Activated T-helper 1 cell treated with anti-CD3 and anti-CD28 coated beads, Interleukin-12 subunit alpha, Interleukin-12 subunit beta, Interleukin-2, Interleukin-4 antibody, amounts not matched to agents 30 ng/mL and 10 ng/mL and 1 ng/mL, durations not matched to agents 14 hours and 24 hours and 36 hours (primary cell): Measurements from ENCODE around the gene PSMG4. TPM values are rescaled to one million over a fixed set of nuclear protein-coding genes. Genes with fewer than 3 reads are reported as not detected.

Source experiments
- DNase-seq: peaks from one replicate; pipeline ENCODE4 v3.0.0; 2021; ENCODE audit warnings: low spot score
- H3K27ac Mint-ChIP-seq: one replicate; pipeline ENCODE4 v1.8.0; 2021; ENCODE audit warnings: mild to moderate bottlenecking, mixed read lengths
- H3K27me3 Mint-ChIP-seq: one replicate; pipeline ENCODE4 v1.8.0; 2022; ENCODE audit warnings: mild to moderate bottlenecking, moderate library complexity, mixed read lengths; ENCODE audit not compliant: insufficient read depth
- H3K36me3 Mint-ChIP-seq: one replicate; pipeline ENCODE4 v1.8.0; 2021; ENCODE audit warnings: low read depth, mixed read lengths
- H3K4me1 Mint-ChIP-seq: one replicate; pipeline ENCODE4 v1.8.0; 2021; ENCODE audit warnings: low read depth, mixed read lengths
- H3K4me3 Mint-ChIP-seq: one replicate; pipeline ENCODE4 v1.8.0; 2021; ENCODE audit warnings: mild to moderate bottlenecking, moderate library complexity, mixed read lengths
- H3K9me3 Mint-ChIP-seq: one replicate; pipeline ENCODE4 v1.8.0; 2021; ENCODE audit warnings: mixed read lengths
- intact Hi-C: fragments of 100-400 bp; cut with micrococcal nuclease; formaldehyde crosslinking; loops from one replicate; pipeline ENCODE4 v1.15.1; 2024
- total RNA-seq: library from RNA; stranded (reverse); gene quantifications from 2 replicates; pipeline ENCODE4 v1.2.3, GENCODE V29; 2022

The PSMG4 gene
- total RNA-seq, 1 donor from 2014 or later: 32.1 TPM

DNA sequence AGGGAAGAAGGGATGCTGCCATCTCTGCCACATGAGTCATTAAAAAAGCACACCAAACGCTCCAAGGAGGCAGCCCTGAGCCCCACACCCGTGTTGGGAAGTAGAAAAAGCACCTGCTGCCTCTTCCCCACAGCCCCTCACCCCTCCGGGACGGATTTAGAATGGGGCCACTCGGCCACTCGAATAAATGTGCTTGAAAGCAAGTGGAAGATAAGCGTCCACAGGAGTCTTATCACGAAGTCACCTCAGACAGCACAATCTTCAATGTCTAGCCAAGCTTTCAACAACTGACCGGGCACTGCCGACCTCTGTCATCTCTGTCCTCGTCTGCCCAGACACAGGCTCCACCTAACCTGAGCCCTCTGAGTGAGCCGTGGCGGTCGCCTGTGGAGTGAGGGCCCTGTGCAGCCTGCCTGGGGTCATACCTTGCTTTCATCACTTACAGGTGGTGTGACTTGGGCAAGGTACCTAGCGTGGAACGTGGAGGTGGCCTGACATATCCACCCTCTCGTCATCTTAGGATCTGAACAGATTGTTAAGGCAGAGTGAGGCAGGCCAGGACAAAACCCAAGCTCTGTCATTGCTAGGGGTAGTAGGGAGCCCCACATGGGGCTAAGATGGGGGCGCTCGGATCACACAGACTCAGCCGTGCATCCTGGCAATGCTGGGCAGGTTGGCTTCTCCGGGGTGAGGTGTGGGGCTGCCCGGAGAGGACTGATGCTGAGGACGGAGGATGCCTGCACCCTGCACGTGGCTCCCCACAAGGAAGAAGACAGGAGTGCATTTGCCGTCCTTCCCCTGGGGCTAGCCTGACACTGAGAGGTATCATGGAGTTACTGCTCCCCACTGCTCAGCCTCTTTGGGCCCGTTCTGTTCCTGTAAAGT is 34.8 kb downstream of the PSMG4 start:
- H3K36me3 Mint-ChIP-seq: no peaks in the 10 kb centered on the region
- intact Hi-C loops: no loop called here
- no peaks in the 10 kb centered on the region for H3K27me3 Mint-ChIP-seq
- no peaks in the 10 kb centered on the region for H3K4me1 Mint-ChIP-seq
- H3K9me3 Mint-ChIP-seq: no peaks in the 10 kb centered on the region
- no peak for DNase-seq
- no peak overlapping the region for H3K27ac Mint-ChIP-seq
- no peak overlapping the region for H3K4me3 Mint-ChIP-seq

DNA sequence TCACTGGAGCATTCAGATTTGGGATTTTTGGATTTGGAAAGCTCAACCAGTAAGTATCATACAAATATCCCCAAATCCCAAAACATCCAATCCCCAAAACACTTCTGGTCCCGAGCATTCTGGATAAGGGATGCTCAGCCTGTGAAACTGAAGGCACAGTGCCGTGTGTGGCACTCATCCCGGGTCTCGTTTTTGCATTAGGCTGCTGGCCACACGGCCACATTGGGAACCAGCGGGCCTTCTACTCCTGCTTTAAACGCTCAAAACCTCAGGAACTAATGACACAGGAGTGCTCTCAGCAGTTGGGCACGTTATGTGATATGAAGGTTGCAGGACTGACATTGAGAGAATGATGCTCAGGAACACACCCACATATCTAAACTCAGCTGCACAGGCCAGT is 35.6 kb downstream of the PSMG4 start:
- Mint-ChIP-seq H3K9me3 (no peaks in the 10 kb centered on the region), H3K4me3 (no peak overlapping the region), H3K27me3 (no peaks in the 10 kb centered on the region), H3K36me3 (no peaks in the 10 kb centered on the region), H3K4me1 (no peaks in the 10 kb centered on the region), H3K27ac (no peak overlapping the region)
- intact Hi-C loops: no loop called here
- no peak for DNase-seq

- Mint-ChIP-seq H3K4me3 (no peak overlapping the region), H3K27ac (no peak overlapping the region), H3K27me3 (no peaks in the 10 kb centered on the region), H3K9me3 (no peaks in the 10 kb centered on the region), H3K4me1 (no peaks in the 10 kb centered on the region), H3K36me3 (no peaks in the 10 kb centered on the region)
- no peak for DNase-seq
- intact Hi-C loops: no loop called here
Measured at GRCh38 chr6:3294921-3295871, 36.4 kb downstream of the PSMG4 start.

DNA sequence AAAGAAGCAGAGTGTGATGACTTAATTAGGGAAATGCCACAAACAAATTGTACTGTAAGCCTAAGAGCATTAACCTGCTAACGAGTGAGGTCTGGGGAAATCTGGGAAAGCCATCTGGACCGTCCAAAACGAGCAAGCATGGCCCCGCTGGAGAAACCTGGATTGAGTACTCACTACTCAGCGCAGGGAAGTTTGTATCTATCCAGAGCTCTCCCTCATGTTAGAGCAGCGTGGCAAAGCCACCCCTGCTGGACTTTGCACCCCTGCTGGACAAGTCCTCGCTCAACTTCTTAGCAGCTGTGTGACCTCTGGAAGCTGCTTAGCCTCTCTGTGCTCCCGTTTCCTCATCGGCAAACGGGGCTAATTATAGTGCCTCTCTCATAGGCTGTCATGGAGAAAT is 37.3 kb downstream of the PSMG4 start:
- Mint-ChIP-seq H3K4me1 (no peaks in the 10 kb centered on the region), H3K36me3 (no peaks in the 10 kb centered on the region), H3K4me3 (no peak overlapping the region), H3K9me3 (no peaks in the 10 kb centered on the region), H3K27me3 (no peaks in the 10 kb centered on the region), H3K27ac (no peak overlapping the region)
- no peak for DNase-seq
- intact Hi-C loops: no loop called here

- no peaks in the 10 kb centered on the region for H3K9me3 Mint-ChIP-seq
- no peak overlapping the region for H3K4me3 Mint-ChIP-seq
- no peak overlapping the region for H3K27ac Mint-ChIP-seq
- no peaks in the 10 kb centered on the region for H3K36me3 Mint-ChIP-seq
- intact Hi-C loops: no loop called here
- DNase-seq: no peak
- H3K4me1 Mint-ChIP-seq: no peaks in the 10 kb centered on the region
- H3K27me3 Mint-ChIP-seq: no peaks in the 10 kb centered on the region
Measured at GRCh38 chr6:3296537-3296936, 37.8 kb downstream of the PSMG4 start.

GRCh38 chr6:3297006-3297405 is 38.3 kb downstream of the PSMG4 start:
- no peaks in the 10 kb centered on the region for H3K9me3 Mint-ChIP-seq
- no peaks in the 10 kb centered on the region for H3K27me3 Mint-ChIP-seq
- no peak overlapping the region for H3K4me3 Mint-ChIP-seq
- no peaks in the 10 kb centered on the region for H3K4me1 Mint-ChIP-seq
- H3K27ac Mint-ChIP-seq: no peak overlapping the region
- H3K36me3 Mint-ChIP-seq: no peaks in the 10 kb centered on the region
- intact Hi-C loops: no loop called here
- no peak for DNase-seq

- no peaks in the 10 kb centered on the region for H3K4me1 Mint-ChIP-seq
- H3K27me3 Mint-ChIP-seq: peaks cover 2% of the 10 kb centered on the region
- no peak overlapping the region for H3K4me3 Mint-ChIP-seq
- H3K36me3 Mint-ChIP-seq: no peaks in the 10 kb centered on the region
- DNase-seq: no peak
- no peak overlapping the region for H3K27ac Mint-ChIP-seq
- H3K9me3 Mint-ChIP-seq: no peaks in the 10 kb centered on the region
- intact Hi-C loops: no loop called here
Measured at GRCh38 chr6:3297909-3298308, 39.2 kb downstream of the PSMG4 start.

GRCh38 chr6:3299221-3299620 is 40.5 kb downstream of the PSMG4 start:
- DNase-seq: no peak
- intact Hi-C loops: no loop called here
- Mint-ChIP-seq H3K4me1 (no peaks in the 10 kb centered on the region), H3K27me3 (peaks cover 2% of the 10 kb centered on the region), H3K36me3 (no peaks in the 10 kb centered on the region), H3K9me3 (no peaks in the 10 kb centered on the region), H3K27ac (no peak overlapping the region), H3K4me3 (no peak overlapping the region)

- H3K4me1 Mint-ChIP-seq: no peaks in the 10 kb centered on the region
- H3K9me3 Mint-ChIP-seq: no peaks in the 10 kb centered on the region
- H3K4me3 Mint-ChIP-seq: no peak overlapping the region
- intact Hi-C loops: no loop called here
- DNase-seq: no peak
- peaks cover 4% of the 10 kb centered on the region for H3K27me3 Mint-ChIP-seq
- no peaks in the 10 kb centered on the region for H3K36me3 Mint-ChIP-seq
- H3K27ac Mint-ChIP-seq: no peak overlapping the region
Measured at GRCh38 chr6:3301506-3301905, 42.8 kb downstream of the PSMG4 start.

DNA sequence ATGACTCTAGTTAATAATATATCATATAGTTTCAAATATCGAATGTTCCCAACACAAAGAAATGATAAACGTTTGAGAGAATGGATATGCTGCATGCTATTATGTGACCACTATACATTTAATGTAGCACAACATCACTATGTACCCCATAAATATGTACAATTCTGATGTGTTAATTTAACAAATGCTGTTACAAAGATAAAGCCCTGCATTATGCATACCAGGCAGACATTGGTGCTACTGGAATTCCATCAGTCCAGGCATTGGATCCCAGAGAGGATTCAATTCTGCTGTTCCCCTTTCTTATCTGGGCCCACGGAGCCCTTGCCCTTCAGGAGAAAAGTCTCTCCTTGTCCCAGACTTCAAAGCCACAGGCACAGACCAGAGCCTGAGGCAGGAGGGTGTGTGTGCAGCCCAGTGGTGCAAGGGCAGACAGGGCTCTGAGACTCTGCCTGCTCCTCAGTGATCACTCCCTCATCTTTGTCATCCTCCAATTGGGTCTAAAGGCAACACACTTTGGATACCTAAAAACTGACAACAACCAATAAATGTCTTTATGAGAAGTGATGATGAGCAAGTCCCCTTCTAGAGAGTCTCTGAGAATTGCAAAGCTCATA is 45.2 kb downstream of the PSMG4 start:
- intact Hi-C loops: no loop called here
- no peak for DNase-seq
- Mint-ChIP-seq H3K4me1 (no peaks in the 10 kb centered on the region), H3K27me3 (peaks cover 4% of the 10 kb centered on the region), H3K27ac (no peak overlapping the region), H3K4me3 (no peak overlapping the region), H3K9me3 (no peaks in the 10 kb centered on the region), H3K36me3 (no peaks in the 10 kb centered on the region)

GRCh38 chr6:3304500-3305215 is 45.9 kb downstream of the PSMG4 start:
- intact Hi-C loops: no loop called here
- H3K36me3 Mint-ChIP-seq: no peaks in the 10 kb centered on the region
- H3K27ac Mint-ChIP-seq: no peak overlapping the region
- H3K4me3 Mint-ChIP-seq: no peak overlapping the region
- H3K4me1 Mint-ChIP-seq: no peaks in the 10 kb centered on the region
- H3K27me3 Mint-ChIP-seq: peaks cover 4% of the 10 kb centered on the region
- H3K9me3 Mint-ChIP-seq: no peaks in the 10 kb centered on the region
- DNase-seq: no peak

DNA sequence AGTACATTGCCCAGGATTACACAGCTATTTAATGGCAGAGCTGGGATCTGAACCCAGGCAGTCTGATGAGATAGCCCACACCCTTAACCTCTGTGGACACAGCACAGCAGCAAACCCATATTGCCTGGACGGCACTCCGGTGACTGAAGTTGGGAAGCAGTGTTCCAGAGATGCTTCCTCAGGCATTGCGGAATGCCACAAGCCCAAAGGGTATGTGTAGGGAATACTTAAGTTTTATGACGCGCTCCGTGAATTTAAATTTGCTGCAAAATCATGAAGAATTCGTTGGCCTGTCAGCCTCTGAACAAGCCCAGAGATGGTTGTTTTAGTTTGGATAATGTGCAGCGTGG is 46.4 kb downstream of the PSMG4 start:
- no peaks in the 10 kb centered on the region for H3K4me1 Mint-ChIP-seq
- no peaks in the 10 kb centered on the region for H3K9me3 Mint-ChIP-seq
- H3K27ac Mint-ChIP-seq: no peak overlapping the region
- DNase-seq: no peak
- H3K27me3 Mint-ChIP-seq: peaks cover 4% of the 10 kb centered on the region
- no peaks in the 10 kb centered on the region for H3K36me3 Mint-ChIP-seq
- intact Hi-C loops: no loop called here
- H3K4me3 Mint-ChIP-seq: no peak overlapping the region
